Measurements from ENCODE around the gene TMEM30B.

DNA sequence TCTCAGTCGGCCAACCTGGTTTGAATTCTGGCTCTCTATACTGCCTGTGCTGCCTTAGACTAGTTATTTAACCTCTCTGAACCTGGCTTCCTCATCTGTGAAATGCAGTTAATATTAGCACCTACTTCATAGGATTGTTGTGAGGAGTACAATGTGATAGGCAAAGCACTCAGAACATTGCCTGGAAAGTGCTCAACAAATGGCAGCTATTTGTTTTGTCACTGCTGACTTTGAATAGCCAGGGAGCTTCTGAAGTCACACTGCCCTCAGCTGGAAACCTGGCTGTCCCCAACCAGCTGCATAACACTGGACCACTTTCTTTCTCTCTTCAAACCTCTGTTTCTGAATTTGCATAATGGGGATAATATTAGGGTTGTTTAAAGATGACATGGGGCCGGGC, 9.6 kb downstream of the TMEM30B start:
- no peak for TF ChIP-seq POLR2A (IDR thresholded peaks at IDR 0.05)
- TF ChIP-seq, protein P1, sequence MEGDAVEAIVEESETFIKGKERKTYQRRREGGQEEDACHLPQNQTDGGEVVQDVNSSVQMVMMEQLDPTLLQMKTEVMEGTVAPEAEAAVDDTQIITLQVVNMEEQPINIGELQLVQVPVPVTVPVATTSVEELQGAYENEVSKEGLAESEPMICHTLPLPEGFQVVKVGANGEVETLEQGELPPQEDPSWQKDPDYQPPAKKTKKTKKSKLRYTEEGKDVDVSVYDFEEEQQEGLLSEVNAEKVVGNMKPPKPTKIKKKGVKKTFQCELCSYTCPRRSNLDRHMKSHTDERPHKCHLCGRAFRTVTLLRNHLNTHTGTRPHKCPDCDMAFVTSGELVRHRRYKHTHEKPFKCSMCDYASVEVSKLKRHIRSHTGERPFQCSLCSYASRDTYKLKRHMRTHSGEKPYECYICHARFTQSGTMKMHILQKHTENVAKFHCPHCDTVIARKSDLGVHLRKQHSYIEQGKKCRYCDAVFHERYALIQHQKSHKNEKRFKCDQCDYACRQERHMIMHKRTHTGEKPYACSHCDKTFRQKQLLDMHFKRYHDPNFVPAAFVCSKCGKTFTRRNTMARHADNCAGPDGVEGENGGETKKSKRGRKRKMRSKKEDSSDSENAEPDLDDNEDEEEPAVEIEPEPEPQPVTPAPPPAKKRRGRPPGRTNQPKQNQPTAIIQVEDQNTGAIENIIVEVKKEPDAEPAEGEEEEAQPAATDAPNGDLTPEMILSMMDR (IDR thresholded peaks at IDR 0.05) = no peak

Measured in right lobe of liver (tissue), 4 donors.